ENCODE measurements around the gene TMCC1. TPM values are rescaled to one million over a fixed set of nuclear protein-coding genes. Genes with fewer than 3 reads are reported as not detected.
A peak's percentile ranks its signal among the peaks of the same experiment; 100 is the strongest.

Gene TMCC1
- total RNA-seq, 4 donors from 2014 or later, result 4.1 to 21.8 (median 14.5) TPM

DNA sequence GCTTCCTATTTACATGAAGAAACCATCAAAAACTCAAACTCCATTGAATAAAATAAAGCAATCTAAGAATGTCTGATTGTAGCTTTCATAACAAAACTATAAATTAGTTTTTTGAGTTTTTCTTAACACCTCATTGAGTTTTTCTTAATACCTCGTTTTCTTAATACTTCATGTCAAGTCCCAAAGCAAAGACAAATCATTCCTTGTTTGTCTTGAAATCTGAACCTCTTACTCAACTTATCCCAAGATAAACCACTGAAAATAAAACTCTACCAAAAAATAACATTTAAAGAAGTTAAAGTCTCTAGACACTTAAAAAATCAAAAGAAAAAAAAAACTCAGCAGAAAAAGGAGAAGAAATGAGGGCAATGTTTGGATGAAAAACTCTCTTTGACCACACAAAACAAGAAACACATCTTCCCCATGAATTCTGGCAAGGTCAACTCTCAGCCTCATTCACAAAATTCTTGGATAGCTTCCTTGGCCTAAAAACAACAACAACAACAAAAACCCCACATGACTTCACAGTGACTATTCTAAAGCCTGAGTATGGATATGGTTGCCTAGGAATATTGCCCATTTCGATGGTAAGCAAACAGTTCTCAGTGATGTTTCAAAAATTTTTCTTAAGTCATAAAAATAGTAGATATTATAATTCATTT lies 38.2 kb downstream of the TMCC1 start:
- in situ Hi-C loops (cut with MboI; ENCODE audit: low pct_ligation_motif_present in 1 of 4, low pct_unique_long_range_greater_than_20kb in 1 of 4, low sequenced_read_pairs in 3 of 4) (no loop called here), intact Hi-C loops (cut with DNase I; ENCODE audit: low total_unique reads) (no loop called here)
- H3K9me3 ChIP-seq, result no peaks in the 10 kb centered on the region
- H3K4me3 ChIP-seq, result no peak overlapping the region
- peak overlapping the region; percentile 24 to 44 (median 34) for H3K27ac ChIP-seq
- WGBS, 2 donors (ENCODE audit: low coverage in 1 of 2), result 61 to 77% methylated on average over 2 of the region's 2 CpGs
- TF ChIP-seq POLR2AphosphoS5 (IDR thresholded peaks at IDR 0.05) (no peak), EP300 (IDR thresholded peaks at IDR 0.05; ENCODE audit: low read depth) (no peak), POLR2A (IDR thresholded peaks at IDR 0.05) (no peak)
- TF ChIP-seq, protein P1, sequence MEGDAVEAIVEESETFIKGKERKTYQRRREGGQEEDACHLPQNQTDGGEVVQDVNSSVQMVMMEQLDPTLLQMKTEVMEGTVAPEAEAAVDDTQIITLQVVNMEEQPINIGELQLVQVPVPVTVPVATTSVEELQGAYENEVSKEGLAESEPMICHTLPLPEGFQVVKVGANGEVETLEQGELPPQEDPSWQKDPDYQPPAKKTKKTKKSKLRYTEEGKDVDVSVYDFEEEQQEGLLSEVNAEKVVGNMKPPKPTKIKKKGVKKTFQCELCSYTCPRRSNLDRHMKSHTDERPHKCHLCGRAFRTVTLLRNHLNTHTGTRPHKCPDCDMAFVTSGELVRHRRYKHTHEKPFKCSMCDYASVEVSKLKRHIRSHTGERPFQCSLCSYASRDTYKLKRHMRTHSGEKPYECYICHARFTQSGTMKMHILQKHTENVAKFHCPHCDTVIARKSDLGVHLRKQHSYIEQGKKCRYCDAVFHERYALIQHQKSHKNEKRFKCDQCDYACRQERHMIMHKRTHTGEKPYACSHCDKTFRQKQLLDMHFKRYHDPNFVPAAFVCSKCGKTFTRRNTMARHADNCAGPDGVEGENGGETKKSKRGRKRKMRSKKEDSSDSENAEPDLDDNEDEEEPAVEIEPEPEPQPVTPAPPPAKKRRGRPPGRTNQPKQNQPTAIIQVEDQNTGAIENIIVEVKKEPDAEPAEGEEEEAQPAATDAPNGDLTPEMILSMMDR (IDR thresholded peaks at IDR 0.05), result no peak
- H3K27me3 ChIP-seq, result no peaks in the 10 kb centered on the region
- peaks cover 0 to 7% (median 0%) of the 10 kb centered on the region in 4 donors for H3K4me1 ChIP-seq
- H3K36me3 ChIP-seq, result no peaks in the 10 kb centered on the region
- DNase-seq, result no peak

DNA sequence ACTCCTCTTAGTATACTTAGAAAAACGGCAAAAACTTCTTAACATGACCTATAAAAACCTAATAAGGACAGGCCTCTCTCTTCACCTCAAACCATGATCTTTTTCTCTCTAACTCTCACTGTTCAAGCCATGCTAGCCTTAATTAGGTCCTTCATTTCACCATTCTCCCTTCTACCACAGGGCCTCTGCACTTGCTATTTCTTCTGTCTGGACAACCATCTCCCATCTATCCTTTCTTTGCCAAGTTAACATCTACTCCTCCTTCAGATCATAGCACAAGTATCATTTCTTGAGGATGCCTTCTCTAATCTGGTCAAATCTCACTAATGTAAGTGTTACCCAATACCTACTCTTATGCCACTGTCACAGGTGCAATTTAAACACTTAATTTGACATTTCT lies 39.1 kb downstream of the TMCC1 start:
- no peaks in the 10 kb centered on the region for H3K9me3 ChIP-seq
- 96 to 100% methylated on average over 1 of the region's 1 CpG for WGBS, 2 donors (ENCODE audit: low coverage in 1 of 2)
- H3K27me3 ChIP-seq, result no peaks in the 10 kb centered on the region
- DNase-seq, result no peak
- no peaks in the 10 kb centered on the region for H3K36me3 ChIP-seq
- TF ChIP-seq POLR2A (IDR thresholded peaks at IDR 0.05) (no peak), EP300 (IDR thresholded peaks at IDR 0.05; ENCODE audit: low read depth) (no peak)
- intact Hi-C loops (cut with DNase I; ENCODE audit: low total_unique reads) (no loop called here), in situ Hi-C loops (cut with MboI; ENCODE audit: low pct_ligation_motif_present in 1 of 4, low pct_unique_long_range_greater_than_20kb in 1 of 4, low sequenced_read_pairs in 3 of 4) (no loop called here)
- no peak overlapping the region for H3K4me3 ChIP-seq
- no peak overlapping the region for H3K27ac ChIP-seq
- H3K4me1 ChIP-seq, result peaks cover 0 to 7% (median 0%) of the 10 kb centered on the region in 4 donors

DNA sequence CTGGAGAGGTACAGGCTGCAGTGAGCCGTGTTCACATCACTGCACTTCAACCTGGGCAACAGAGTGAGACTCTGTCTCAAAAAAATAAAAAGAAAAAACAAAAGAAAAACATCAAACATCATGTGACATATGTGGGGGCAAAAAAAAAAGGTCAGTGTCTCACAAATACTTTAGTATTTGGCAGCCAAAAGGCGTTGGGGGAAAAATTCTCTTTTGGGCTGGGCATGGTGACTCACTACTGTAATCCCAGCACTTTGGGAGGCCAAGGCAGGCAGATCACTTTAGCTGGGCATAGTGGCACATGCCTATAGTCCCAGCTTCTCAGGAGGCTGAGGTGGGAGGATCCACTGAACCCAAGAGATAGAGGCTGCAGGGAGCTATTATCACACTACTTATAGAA lies 47.6 kb downstream of the TMCC1 start:
- 78 to 80% methylated on average over 2 of the region's 2 CpGs for WGBS, 2 donors (ENCODE audit: low coverage in 1 of 2)
- DNase-seq, result no peak

DNA sequence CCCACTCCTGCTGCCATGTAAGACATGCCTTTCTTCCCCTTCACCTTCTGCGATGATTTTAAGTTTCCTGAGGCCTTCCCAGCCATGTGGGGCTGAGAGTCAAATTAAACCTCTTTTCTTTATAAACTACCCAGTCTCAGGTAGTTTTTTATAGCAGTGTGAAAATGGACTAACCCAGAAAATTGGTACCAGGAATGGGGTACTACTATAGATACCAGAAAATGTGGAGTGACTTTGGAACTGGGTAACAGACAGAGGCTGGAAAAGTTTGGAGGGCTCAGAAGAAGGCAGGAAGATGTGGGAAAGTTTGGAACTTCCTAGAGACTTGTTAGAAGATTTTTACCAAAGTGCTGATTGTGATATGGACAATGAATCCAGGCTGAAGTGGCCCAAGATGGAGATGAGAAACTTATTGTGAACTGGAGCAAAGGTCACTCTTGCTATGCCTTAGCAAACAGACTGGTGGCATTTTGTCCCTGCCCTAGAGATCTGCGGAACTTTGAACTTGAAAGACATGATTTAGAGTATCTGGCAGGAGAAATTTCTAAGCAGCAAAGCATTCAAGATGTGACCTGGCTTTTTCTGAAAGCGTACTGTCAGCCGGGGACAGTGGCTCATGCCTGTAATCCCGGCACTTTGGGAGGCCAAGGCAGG lies 52.7 kb downstream of the TMCC1 start:
- H3K9me3 ChIP-seq, result peaks cover 0 to 7% of the 10 kb centered on the region in 2 donors
- no peak for DNase-seq
- no peaks in the 10 kb centered on the region for H3K36me3 ChIP-seq
- in situ Hi-C loops (cut with MboI; ENCODE audit: low pct_ligation_motif_present in 1 of 4, low pct_unique_long_range_greater_than_20kb in 1 of 4, low sequenced_read_pairs in 3 of 4) (loop anchor here (25.0 kb wide), 1 partner anchor 354 kb away; no protein-coding TSS in a partner anchor), intact Hi-C loops (cut with DNase I; ENCODE audit: low total_unique reads) (no loop called here)
- 71 to 90% methylated on average over 2 to 5 of the region's 5 CpGs for WGBS, 2 donors (ENCODE audit: low coverage in 1 of 2)
- no peak overlapping the region for H3K4me3 ChIP-seq
- no peaks in the 10 kb centered on the region for H3K27me3 ChIP-seq
- no peak overlapping the region for H3K27ac ChIP-seq
- TF ChIP-seq EP300 (IDR thresholded peaks at IDR 0.05; ENCODE audit: low read depth), result no peak
- no peak for TF ChIP-seq POLR2AphosphoS5 (IDR thresholded peaks at IDR 0.05)
- no peak for TF ChIP-seq POLR2A (IDR thresholded peaks at IDR 0.05)
- TF ChIP-seq, protein P1 (IDR thresholded peaks at IDR 0.05), result no peak
- H3K4me1 ChIP-seq, result peaks cover 0 to 21% (median 7%) of the 10 kb centered on the region in 4 donors

More for the DNA sequence above, 47.6 kb downstream of the TMCC1 start:
- Histone ChIP-seq H3K36me3 (no peaks in the 10 kb centered on the region), H3K4me3 (no peak overlapping the region), H3K9me3 (peaks cover 0 to 7% of the 10 kb centered on the region in 2 donors), H3K27ac (no peak overlapping the region), H3K4me1 (peaks cover 0 to 6% (median 2%) of the 10 kb centered on the region in 4 donors), H3K27me3 (no peaks in the 10 kb centered on the region)
- intact Hi-C loops (cut with DNase I; ENCODE audit: low total_unique reads) (no loop called here), in situ Hi-C loops (cut with MboI; ENCODE audit: low pct_ligation_motif_present in 1 of 4, low pct_unique_long_range_greater_than_20kb in 1 of 4, low sequenced_read_pairs in 3 of 4) (loop anchor here (25.0 kb wide), 1 partner anchor 359 kb away; no protein-coding TSS in a partner anchor)
- TF ChIP-seq POLR2A (IDR thresholded peaks at IDR 0.05) (no peak), POLR2AphosphoS5 (IDR thresholded peaks at IDR 0.05) (no peak), EP300 (IDR thresholded peaks at IDR 0.05; ENCODE audit: low read depth) (no peak)
- TF ChIP-seq, protein P1 (IDR thresholded peaks at IDR 0.05), result no peak

Data from transverse colon (tissue), 4 donors.